ENCODE results near the gene ZNF865. TPM values are rescaled to one million over a fixed set of nuclear protein-coding genes. Genes with fewer than 3 reads are reported as not detected.

Gene ZNF865
- total RNA-seq, 1 experiment from 2014 or later = 16.2 TPM

DNA sequence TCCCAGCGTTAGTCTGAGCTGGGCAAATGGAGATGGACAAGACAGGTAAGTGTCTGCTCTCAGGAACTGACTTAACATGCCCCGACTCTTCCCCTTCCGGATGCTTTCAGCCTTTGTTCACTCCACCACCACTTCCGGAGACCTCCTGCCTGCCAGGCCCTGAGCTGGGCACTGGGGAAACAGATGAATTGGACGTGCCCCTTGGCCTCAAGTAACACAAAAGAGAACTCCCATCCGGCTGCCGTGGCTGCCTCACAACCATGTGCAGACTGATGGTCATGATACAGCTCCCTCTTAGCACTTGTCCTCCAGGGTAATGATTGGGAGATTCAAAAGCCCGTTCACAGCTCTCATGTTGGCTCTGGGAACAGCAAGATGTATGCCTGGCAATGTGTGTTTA is 12.0 kb downstream of the ZNF865 start:
- H3K4me1 ChIP-seq (ENCODE audit: control insufficient read depth in 1 of 2, insufficient read depth in 2 of 2, low read length in 2 of 2) = no peaks in the 10 kb centered on the region
- CTCF ChIA-PET = interaction anchor here (1.6 kb wide), 1 partner anchor 11 kb away, joined by 5 read pairs; no protein-coding TSS in a partner anchor
- no peaks in the 10 kb centered on the region for H3K79me2 ChIP-seq (ENCODE audit: insufficient read depth, low read length)
- H3K36me3 ChIP-seq (ENCODE audit: control insufficient read depth in 1 of 2, insufficient read depth in 2 of 2, low read length in 2 of 2) = peaks cover 0 to 6% of the 10 kb centered on the region in 2 experiments; a peak in 2 of 4 replicates
- ATAC-seq (no peak), DNase-seq (ENCODE audit: low read depth, low spot score) (no peak)
- intact Hi-C loops (cut with micrococcal nuclease) = no loop called here
- no peak overlapping the region for H2AFZ ChIP-seq (ENCODE audit: low read depth, low read length, poor library complexity, severe bottlenecking)
- H3K27ac ChIP-seq (ENCODE audit: low read depth, low read length) = no peak overlapping the region
- RAD21 ChIA-PET (ENCODE audit: low non-redundant PET in 1 of 2, low total read pairs in 2 of 2, uncharacterized antibody in 2 of 2, unreplicated experiment in 2 of 2) = no interaction called here
- H3K4me2 ChIP-seq (ENCODE audit: low read length) = no peak overlapping the region
- H3K9me3 ChIP-seq (ENCODE audit: control insufficient read depth in 1 of 2, insufficient read depth in 1 of 2, low read depth in 1 of 2, low read length in 2 of 2) = no peaks in the 10 kb centered on the region
- POLR2A ChIA-PET = no interaction called here
- no peaks in the 10 kb centered on the region for H3K27me3 ChIP-seq (ENCODE audit: insufficient read depth, low read length)
- no TSS peak for BruUV-seq (replicated peaks)
- no peak overlapping the region for H3K4me3 ChIP-seq (replicated peaks in 1 of 2; ENCODE audit: low read depth in 1 of 2, low read length in 2 of 2)
- no peaks in the 10 kb centered on the region for H3K9me2 ChIP-seq (ENCODE audit: insufficient read depth)
- TF ChIP-seq ELF1 (IDR thresholded peaks at IDR 0.05; ENCODE audit: borderline replicate concordance, low read depth) (no peak), FOSL1 (IDR thresholded peaks at IDR 0.05; ENCODE audit: low read depth) (no peak), SP1 (IDR thresholded peaks at IDR 0.05; ENCODE audit: low read depth) (no peak), RAD21 (IDR thresholded peaks at IDR 0.05; ENCODE audit: low read depth) (no peak), YY1 (IDR thresholded peaks at IDR 0.05; ENCODE audit: extremely low read depth, insufficient replicate concordance, low read depth, low read length) (no peak), POLR2AphosphoS5 (IDR thresholded peaks at IDR 0.05; ENCODE audit: low read depth, low read length) (no peak), EZH2phosphoT487 (IDR thresholded peaks at IDR 0.05; ENCODE audit: borderline replicate concordance) (no peak), TCF7L2 (IDR thresholded peaks at IDR 0.05; ENCODE audit: borderline replicate concordance, extremely low read depth, insufficient read depth, insufficient read length) (no peak), EGR1 (IDR thresholded peaks at IDR 0.05; ENCODE audit: low read depth) (no peak), SIN3A (IDR thresholded peaks at IDR 0.05; ENCODE audit: low read depth) (no peak), ZFX (IDR thresholded peaks at IDR 0.05) (no peak), ZNF274 (IDR thresholded peaks at IDR 0.05; ENCODE audit: low read depth, low read length) (no peak), MAX (IDR thresholded peaks at IDR 0.05) (no peak), EZH2 (IDR thresholded peaks at IDR 0.05) (no peak), CBX3 (IDR thresholded peaks at IDR 0.05; ENCODE audit: low read depth) (no peak), SRF (IDR thresholded peaks at IDR 0.05; ENCODE audit: low read depth) (no peak), ATF3 (IDR thresholded peaks at IDR 0.05) (no peak), JUND (IDR thresholded peaks at IDR 0.05) (no peak)
- TF ChIP-seq, protein P1, sequence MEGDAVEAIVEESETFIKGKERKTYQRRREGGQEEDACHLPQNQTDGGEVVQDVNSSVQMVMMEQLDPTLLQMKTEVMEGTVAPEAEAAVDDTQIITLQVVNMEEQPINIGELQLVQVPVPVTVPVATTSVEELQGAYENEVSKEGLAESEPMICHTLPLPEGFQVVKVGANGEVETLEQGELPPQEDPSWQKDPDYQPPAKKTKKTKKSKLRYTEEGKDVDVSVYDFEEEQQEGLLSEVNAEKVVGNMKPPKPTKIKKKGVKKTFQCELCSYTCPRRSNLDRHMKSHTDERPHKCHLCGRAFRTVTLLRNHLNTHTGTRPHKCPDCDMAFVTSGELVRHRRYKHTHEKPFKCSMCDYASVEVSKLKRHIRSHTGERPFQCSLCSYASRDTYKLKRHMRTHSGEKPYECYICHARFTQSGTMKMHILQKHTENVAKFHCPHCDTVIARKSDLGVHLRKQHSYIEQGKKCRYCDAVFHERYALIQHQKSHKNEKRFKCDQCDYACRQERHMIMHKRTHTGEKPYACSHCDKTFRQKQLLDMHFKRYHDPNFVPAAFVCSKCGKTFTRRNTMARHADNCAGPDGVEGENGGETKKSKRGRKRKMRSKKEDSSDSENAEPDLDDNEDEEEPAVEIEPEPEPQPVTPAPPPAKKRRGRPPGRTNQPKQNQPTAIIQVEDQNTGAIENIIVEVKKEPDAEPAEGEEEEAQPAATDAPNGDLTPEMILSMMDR (IDR thresholded peaks at IDR 0.05 in 2 of 3, conservative IDR thresholded peaks at IDR 0.05 in 1 of 3; ENCODE audit: borderline replicate concordance in 1 of 3, insufficient read depth in 1 of 3, low read depth in 2 of 3, low read length in 2 of 3) = no peak
- TF ChIP-seq, protein P2, sequence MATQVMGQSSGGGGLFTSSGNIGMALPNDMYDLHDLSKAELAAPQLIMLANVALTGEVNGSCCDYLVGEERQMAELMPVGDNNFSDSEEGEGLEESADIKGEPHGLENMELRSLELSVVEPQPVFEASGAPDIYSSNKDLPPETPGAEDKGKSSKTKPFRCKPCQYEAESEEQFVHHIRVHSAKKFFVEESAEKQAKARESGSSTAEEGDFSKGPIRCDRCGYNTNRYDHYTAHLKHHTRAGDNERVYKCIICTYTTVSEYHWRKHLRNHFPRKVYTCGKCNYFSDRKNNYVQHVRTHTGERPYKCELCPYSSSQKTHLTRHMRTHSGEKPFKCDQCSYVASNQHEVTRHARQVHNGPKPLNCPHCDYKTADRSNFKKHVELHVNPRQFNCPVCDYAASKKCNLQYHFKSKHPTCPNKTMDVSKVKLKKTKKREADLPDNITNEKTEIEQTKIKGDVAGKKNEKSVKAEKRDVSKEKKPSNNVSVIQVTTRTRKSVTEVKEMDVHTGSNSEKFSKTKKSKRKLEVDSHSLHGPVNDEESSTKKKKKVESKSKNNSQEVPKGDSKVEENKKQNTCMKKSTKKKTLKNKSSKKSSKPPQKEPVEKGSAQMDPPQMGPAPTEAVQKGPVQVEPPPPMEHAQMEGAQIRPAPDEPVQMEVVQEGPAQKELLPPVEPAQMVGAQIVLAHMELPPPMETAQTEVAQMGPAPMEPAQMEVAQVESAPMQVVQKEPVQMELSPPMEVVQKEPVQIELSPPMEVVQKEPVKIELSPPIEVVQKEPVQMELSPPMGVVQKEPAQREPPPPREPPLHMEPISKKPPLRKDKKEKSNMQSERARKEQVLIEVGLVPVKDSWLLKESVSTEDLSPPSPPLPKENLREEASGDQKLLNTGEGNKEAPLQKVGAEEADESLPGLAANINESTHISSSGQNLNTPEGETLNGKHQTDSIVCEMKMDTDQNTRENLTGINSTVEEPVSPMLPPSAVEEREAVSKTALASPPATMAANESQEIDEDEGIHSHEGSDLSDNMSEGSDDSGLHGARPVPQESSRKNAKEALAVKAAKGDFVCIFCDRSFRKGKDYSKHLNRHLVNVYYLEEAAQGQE (IDR thresholded peaks at IDR 0.05; ENCODE audit: low read depth) = no peak
- H3K9ac ChIP-seq (ENCODE audit: low read length) = no peak overlapping the region
- H4K20me1 ChIP-seq (ENCODE audit: insufficient read depth) = no peaks in the 10 kb centered on the region
